Stimulated activated CD8-positive, alpha-beta memory T cell treated with anti-CD3 and anti-CD28 coated beads, Interleukin-12 subunit alpha, Interleukin-12 subunit beta, amount 100 ng/mL, for 1 hour (primary cell): ENCODE data around the gene ARHGEF5.
"Not testable (repeated sequence)": the region's sequence is repeated elsewhere in the genome, so short reads cannot be mapped to it uniquely, and the experiment has no call there.

Experiments
- DNase-seq: peaks from one replicate; pipeline ENCODE4 v3.0.0-alpha.2; 2020; ENCODE audit warnings: low read depth

ARHGEF5 gene

DNA sequence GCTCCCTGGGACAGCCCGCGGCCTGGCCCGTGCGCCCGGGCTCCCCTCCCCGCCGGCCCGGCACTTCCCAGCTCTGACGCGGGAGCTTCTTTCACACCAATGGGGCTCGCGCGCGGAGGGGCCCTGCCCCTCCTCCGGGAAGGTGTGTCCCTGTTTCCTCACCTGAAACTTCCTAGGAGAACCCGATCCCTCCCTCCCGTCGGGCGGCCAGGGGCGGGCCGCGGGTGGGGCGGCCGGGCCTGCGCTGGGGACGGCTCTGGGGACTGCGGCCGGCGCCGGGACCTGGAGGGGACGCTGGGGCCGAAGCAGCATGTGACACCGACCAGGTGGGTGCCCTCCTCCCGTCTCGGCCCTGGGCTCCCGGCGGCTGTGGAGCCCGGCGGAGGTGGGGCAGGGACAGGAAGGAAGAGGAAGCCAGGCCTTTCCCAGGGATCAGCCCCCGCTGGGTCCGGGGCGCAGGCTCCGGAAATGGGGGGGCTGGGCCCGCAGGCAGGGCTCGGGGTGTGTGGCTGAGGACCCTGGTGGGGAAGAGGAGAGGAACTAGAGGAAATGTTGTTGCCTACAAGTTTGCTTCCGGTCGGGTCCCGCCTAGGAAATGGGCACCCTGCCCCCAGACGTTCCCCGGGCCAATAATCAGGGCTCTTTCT lies at the start of gene ARHGEF5:
Gene ARHGEF5, plus strand, starts transcription at position 227 of the 647 bp plus-strand sequence. CDS start 7,268 bp downstream, outside the sequence.
- not testable (repeated sequence) for DNase-seq

DNA sequence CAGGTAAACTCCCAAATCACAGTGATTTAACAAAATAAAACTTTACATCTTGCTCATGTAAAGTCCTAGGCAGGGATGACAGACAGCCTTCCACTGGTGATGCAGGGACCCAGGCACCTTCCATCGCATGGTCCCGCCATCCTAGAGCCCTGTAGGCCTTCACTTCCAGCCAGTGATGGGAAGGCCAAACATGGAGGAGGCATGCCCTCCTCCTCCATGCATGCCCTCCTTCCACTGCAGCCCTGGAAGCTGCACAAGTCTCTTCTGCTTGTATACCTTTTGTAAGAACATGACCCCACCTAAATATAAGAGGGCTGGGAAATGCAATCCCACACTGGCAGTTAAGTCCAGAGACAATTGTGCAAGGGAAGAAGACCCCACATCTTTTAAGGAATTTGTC lies 45.5 kb upstream of the ARHGEF5 start:
- not testable (repeated sequence) for DNase-seq

DNA sequence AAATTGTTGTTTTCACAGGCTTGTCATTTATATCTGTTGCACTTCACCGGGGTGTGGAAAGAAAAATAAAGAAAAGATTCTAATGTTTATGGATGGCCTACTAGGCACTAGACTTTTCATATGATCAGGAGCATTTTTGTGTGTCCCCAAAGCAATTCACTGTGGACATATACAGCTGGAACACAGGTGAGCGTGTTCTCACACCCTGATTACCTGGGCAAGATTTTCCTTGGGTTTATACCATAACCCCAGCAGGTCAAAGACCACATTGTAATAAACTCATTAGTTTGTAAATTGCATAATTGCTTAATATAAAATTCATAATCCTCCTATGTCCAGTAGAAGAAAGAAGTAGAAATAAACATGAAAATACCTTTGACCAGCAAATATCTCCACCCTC lies 44.0 kb upstream of the ARHGEF5 start:
- DNase-seq: not testable (repeated sequence)

DNA sequence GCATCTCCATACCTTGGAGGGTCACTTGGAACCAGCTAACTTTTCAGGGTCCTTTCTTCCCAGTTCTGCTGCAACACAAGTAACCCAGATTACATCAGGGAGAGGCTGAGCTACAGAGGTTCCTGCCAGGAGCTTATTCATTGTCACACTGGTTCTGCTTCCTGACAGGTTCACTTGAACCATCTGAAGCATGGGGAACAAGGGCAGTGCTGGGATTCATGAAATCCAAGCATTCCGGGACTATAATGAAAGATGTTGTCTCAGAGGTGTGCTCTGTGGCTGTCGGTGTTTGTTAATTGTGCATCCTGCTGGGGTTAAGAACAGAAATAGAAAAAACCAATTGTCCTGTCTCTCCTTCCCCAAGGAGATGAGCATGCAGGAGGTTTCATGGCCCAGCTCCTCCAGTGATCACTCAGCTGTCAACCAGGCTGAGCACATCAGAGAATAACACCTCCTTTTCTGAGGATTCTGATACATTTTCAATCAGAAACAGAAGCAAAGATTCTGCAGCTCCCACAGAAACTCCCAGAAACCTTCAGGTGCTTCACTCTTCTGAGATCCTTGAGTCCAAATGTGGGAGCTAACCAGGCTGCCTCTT lies 43.2 kb upstream of the ARHGEF5 start, which contains the start of gene OR2A1:
Gene OR2A1, plus strand, starts transcription at position 548 of the 598 bp plus-strand sequence. CDS start 5,706 bp downstream, outside the sequence.
- not testable (repeated sequence) for DNase-seq

DNA sequence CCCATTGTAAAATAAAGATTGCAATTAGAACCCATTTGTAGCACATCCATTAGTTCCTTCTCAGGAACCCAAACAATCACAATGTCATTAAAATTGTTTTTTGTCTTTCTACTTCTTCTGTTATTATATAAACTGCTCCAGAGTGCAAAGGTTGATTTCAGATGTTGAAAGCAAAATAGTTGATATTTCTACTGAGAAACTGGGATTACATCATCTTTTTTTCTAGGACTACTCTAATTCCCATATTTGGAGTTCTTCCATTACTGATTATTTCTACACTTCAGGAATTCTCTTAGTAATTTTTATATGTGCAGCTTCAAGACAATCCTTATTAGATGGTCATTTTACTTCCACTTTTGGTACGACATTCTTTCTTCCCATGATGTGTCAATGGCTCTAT lies 37.7 kb upstream of the ARHGEF5 start:
- not testable (repeated sequence) for DNase-seq

DNA sequence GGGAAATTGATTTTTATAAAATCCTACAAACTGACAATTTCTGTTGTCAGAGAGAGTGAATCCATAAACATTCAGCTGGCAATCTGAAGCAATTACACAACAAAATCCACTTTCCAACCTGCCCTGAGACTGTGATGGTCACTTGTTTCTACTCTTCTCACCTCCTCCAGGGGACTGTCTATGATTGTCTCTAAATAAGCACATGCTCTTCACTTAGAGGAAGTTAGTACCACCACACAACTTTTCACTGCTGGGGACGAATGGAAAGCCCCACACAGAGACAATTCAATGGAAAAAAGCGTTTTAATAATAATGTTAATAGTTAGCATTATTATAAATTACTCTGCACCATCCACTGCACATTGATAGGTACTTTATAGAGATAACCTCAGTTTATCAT lies 35.7 kb upstream of the ARHGEF5 start:
- not testable (repeated sequence) for DNase-seq

DNA sequence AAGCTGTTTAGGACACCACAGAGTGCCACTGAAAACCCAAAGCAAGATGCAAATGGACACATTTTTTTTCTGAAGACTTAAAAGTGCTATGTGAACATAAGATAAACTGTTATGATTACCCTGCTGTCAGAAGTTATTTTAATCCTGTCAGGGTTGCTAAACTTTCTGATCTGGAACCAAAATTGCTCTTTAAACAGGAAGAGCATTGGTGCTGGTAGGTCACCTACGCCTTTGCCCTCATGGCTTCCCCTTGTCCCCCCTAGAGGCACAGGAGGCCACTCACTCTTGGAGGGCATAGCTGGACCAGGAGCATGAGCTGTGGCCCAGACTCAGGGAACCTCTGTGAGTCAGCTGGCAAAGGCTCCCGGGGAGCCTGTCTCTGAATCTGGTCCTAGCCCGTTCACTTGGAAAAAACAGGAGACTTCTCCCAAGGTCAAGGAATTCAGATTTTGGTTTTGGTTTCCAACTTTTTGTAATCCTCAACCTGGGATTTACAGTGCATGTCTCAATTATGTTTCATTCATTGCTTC lies 33.5 kb upstream of the ARHGEF5 start:
- not testable (repeated sequence) for DNase-seq

DNA sequence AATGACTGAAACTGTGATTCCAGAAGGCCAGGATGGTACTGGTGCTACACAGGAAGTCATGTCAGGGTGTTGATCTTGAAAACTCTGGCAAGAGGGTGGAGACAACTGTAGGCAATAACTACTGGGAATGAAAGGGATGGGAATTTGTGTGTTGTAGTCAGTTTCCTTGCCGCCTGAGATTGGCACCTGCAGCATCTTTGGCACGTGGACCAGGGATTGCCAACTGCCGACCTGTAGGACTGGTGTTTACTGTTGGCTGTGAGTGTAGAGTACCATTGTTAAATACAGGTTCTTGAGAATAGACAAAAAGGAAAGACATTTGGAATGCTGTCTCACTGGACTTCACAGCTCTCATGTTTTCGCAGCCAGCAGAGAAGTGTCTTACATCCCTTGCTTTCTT lies 31.8 kb upstream of the ARHGEF5 start:
- not testable (repeated sequence) for DNase-seq

DNA sequence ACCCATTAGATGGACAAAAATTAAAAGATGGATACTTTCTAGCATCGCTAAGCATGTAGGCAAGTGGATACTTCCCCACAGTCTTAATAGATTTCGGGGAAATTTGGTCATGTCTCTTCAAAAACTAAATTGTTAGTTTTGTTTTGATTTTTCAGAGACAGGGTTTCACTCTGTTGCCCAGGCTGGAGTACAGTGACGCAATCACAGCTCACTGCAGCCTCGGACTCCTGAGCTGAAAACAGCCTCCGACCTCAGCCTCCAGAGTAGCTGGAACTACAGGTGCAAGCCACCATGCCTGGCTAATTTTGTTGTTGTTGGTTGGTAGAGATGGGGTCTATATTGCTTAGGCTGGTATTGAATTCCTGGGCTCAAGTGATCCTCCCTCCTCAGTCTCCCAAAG lies 29.3 kb upstream of the ARHGEF5 start:
- not testable (repeated sequence) for DNase-seq

DNA sequence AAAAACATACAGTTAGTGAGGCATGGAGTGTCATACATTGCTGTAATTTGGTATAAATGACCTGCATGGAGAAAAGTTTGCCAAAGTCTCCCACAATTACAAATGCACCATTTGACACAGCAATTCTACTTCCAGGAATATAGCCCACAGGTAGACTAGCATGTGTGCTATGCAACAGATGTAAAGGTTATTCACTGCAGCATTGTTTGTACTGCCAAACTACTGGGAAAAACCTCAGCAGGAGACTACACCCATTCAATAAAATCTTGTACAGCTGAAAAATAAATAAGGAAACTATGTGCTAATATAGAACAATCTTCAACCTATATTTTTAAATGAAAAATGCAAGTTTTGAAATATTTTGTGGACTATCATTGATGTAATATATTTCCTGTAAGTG lies 25.2 kb upstream of the ARHGEF5 start:
- DNase-seq: not testable (repeated sequence)

DNA sequence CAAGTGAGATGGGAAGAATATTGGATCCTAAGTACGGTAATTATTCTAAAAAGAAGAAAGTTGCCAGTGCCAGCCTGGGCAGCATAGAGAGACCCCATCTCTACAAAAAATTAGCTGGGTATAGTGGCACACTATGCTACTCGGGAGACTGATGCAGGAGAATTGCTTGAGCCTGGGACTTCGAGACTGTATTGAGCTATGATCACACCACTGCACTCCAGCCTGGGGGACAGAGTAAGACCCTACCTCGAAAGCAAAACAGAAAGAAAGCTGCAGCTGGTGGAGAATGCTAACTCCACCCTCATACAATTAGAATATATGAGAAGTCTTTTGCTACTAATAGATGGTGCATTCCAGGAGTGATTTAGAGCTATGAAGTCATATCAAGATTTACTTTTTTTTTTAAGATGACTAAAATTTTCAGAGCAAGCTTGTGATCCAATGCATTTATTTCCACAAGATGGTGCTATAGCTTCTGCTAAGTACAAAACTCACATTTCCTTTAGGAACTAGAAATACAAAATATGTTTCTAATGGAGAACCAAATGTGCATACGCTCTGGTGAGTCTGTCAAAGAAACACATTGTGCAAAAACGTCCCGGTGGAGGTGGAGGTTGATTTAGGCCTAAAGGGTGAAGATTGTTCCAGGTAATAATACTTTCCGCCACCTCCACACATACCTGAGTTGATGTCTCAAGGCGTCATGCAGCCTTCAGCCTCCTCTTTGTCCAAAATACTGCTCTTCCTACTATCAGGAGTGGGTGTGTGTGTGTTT lies 23.8 kb upstream of the ARHGEF5 start:
- not testable (repeated sequence) for DNase-seq

DNA sequence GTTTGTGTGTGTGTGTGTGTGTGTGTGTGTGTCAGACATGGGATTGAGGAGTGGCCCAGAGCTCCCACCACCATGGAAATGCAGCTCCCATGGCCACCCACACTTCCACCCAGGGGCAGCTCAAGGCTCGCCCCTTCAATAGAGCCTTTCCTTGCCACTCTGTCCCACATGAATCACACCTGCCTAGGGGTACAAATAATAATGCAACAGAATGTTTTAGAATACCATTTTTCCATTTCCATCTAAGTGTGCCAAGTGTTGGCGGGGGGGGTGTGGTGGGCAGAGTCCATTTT lies 23.3 kb upstream of the ARHGEF5 start:
- not testable (repeated sequence) for DNase-seq

DNA sequence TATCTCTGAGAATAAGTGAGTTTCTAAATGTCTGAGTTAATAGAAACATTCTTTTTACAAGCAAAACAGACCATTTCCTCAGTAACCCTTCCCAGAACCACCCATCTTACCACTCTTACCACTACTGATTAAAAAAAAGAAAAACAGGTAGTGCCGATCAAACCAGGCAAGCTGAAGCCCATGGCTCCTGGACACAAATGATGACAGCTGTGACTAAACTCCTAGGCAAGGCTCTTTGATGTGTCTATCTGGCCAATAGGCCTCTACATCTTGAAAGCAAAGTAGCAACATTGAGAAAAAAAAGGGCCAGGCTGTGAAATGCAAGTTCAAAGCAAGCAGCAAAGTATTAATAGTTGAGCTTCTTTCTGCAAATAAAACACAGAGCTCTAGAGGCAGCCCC lies 6.6 kb upstream of the ARHGEF5 start:
- DNase-seq: not testable (repeated sequence)

DNA sequence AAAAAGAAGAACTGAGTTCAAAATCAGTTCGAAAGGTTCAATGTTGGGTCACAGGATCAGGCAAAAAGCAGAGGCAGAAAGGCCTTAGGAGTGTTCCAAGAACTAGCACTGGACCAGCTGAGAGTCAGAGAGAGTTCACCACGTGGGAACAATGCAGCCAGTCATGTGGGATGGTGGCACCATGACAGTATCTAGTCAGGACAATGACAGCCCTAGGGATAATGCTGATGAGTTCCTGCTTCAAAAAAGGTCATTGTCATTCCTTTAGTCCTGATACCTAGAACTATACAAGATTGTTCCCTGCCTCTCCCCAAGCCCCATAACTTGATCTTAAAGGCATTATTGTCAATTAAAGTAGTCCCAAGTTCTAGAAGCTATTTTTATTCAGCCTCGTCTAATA lies 3.5 kb upstream of the ARHGEF5 start:
- not testable (repeated sequence) for DNase-seq

DNA sequence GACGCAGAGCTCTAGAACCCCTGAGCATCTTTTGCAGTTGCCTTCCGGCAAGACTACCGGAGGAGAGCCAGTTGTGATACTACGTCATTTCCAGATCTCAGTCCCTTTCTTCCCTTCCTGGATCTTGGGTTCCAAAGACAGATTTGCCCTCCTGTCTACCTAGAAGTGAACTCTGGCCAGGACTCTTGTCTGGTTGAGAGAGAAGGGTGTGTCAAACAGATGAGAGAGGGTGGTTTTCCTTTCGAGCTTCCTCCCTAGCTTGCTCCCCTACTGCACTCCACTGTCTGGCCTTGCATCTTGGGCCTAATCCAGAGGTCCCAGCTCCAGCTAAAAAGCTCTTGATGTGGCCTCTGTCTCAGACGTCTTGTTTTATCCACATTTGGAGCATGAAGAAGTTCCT lies 983 bp downstream of the ARHGEF5 start:
- DNase-seq: not testable (repeated sequence)

DNA sequence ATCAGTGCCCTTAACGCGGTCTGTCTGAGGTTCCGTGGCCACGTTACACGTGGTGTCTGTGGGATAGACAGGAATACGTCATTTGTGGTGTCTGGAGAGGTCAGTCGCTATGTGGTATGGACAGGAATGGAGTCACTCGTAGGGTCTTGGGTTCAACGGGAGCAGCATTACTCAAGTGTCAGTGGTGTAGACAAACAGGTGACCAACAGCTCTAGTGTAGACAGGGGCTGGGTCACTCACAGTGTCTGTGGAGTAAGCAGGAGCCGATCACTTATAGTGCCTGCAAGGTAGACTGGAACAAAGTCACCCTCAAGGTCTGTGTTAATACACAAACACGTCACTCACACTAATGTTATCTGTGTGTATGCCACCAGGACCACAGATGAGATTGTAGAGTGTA lies 1.7 kb downstream of the ARHGEF5 start:
- DNase-seq: not testable (repeated sequence)

DNA sequence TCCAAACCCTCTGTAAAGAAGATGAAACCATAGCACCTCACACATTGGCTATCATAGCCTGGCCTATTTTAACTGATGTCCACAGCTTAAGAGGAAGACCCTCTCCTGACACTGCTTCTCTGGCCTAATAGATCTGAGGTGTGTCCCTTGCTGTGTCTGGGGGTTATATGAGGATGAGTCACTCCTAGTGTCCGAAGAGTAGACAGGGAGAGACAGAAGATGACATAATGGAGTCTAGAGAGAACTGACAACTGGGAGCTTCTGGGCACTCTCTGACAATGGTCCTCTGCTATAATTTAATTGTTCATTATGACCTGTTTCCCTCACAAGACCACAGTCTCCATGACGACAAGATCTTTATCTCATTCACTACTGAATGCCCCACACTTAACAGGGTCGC lies 6.9 kb downstream of the ARHGEF5 start:
- DNase-seq: not testable (repeated sequence)

DNA sequence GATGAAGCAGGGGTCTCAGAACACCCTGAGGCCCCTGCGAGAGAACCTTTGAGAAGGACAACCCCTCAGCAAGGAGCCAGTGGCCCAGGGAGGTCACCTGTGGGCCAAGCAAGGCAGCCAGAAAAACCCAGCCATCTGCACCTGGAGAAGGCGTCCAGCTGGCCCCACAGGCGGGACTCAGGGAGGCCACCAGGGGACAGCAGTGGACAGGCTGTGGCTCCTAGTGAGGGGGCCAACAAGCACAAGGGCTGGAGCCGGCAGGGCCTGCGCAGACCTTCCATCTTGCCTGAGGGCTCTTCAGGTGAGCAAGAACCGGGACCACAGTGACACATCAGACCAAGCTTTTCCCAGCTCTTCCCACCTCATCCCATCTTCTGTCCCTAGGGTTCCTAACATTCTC lies 10.3 kb downstream of the ARHGEF5 start:
- DNase-seq: not testable (repeated sequence)

DNA sequence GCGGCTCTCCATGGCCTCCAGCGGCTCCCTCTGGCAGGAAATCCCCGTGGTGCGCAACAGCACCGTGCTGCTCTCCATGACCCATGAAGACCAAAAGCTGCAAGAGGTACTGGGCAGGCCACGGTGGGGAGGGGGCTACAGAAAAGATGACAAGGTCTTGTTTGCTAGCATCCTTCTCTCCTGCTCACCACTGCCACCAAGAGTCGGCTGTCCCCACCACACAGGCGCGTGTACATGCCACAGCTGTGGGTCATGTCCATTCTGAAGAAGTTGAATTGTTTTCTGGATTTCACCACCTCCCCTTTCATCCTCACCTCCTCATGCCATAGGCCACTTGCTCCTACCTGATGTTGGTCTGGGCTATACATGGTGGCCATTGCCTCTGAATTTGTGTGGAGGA lies 12.0 kb downstream of the ARHGEF5 start:
- DNase-seq: not testable (repeated sequence)

DNA sequence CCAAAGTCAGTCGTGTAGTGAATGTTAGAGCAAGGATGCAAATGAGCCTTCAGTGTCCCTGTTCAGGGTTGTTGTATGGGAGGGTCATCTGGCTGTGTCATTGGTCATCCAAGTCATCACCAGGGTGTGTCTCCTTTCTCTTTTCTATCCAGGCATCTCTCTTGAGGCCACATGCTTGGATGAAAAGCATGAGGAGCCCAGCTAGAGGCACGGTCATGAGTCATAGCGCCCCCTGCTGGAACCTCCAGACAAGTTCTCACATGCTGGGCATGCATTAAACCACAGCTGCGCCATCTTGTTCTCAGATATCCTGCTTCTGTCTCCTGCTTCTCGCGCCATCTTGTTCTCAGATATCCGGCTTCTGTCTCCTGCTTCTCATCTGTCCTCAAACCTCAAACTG lies 14.0 kb downstream of the ARHGEF5 start:
- DNase-seq: not testable (repeated sequence)

DNA sequence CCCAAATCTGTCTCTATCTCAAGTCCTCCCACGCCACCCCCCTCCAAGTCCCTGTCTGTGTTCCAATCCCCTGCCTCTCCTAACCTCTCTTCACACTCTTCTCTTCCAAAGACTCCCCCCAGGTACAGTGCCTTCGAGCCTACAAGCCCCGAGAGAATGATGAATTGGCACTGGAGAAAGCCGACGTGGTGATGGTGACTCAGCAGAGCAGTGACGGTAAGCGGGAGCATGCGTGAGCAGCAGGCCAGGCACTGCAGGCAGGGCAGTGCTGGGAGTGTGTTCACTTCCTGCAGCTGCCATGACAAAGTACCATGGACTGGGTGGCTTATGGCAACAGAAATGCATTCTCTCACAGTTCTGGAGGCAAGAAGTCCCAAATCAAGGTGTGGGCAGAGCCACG lies 23.4 kb downstream of the ARHGEF5 start:
- DNase-seq: no peak

DNA sequence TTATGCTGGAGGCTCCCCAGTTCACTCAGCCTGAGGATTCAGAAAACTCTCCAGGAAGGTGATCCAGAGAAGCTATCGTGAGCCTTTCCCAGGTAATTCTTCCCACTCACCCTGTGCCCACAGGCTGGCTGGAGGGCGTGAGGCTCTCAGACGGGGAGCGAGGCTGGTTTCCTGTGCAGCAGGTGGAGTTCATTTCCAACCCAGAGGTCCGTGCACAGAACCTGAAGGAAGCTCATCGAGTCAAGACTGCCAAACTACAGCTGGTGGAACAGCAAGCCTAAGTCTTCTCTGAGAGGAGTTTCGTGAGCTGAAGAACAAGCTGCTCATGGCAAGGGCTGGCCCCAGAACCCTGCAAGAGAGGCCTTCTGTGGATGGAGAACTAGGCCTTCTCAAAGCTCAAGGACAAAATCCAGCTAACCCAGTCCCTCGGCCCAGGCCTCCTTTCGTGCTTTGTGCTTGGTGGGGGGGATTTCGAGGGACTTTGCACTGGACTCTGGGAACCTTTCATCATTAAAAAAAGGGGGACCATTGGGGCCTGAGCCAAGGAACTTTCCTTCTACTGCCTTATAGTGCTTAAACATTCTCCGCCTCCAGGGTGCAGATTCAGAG lies 24.7 kb downstream of the ARHGEF5 start:
- no peak for DNase-seq
